ENCODE data around the gene GALK2.

The GALK2 gene

GRCh38 chr15:49287481-49287880 is 117.4 kb downstream of the GALK2 start:
- Histone ChIP-seq H3K79me2 (ENCODE audit: insufficient read depth, low read length) (no peaks in the 10 kb centered on the region), H3K36me3 (ENCODE audit: low read length) (no peaks in the 10 kb centered on the region), H3F3A (ENCODE audit: insufficient read depth) (no peaks in the 10 kb centered on the region), H3K9ac (ENCODE audit: low read length) (no peak overlapping the region), H3K27ac (ENCODE audit: low read depth, low read length) (no peak overlapping the region), H3K4me2 (ENCODE audit: low read depth, low read length, poor library complexity, severe bottlenecking) (no peak overlapping the region), H2AFZ (ENCODE audit: low read depth, low read length, severe bottlenecking) (no peak overlapping the region), H3K9me2 (replicated peaks; ENCODE audit: insufficient read depth, low read length) (no peaks in the 10 kb centered on the region), H4K20me1 (ENCODE audit: low read depth, low read length) (no peaks in the 10 kb centered on the region), H3K4me3 (ENCODE audit: insufficient read depth, low read length, poor library complexity, severe bottlenecking) (no peak overlapping the region), H3K27me3 (ENCODE audit: low read length) (no peaks in the 10 kb centered on the region), H3K9me3 (ENCODE audit: insufficient read depth, low read length) (no peaks in the 10 kb centered on the region)
- no peak for TF ChIP-seq EZH2phosphoT487 (conservative IDR thresholded peaks at IDR 0.05; ENCODE audit: low read length)
- no peak for TF ChIP-seq CTCF (IDR thresholded peaks at IDR 0.05; ENCODE audit: insufficient read depth, low read length, poor library complexity, severe bottlenecking)

- Histone ChIP-seq H3K27me3 (ENCODE audit: low read length) (no peaks in the 10 kb centered on the region), H3K4me2 (ENCODE audit: low read depth, low read length, poor library complexity, severe bottlenecking) (no peak overlapping the region), H3K27ac (ENCODE audit: low read depth, low read length) (no peak overlapping the region), H3K9me2 (replicated peaks; ENCODE audit: insufficient read depth, low read length) (no peaks in the 10 kb centered on the region), H3K4me3 (ENCODE audit: insufficient read depth, low read length, poor library complexity, severe bottlenecking) (no peak overlapping the region), H3K9me3 (ENCODE audit: insufficient read depth, low read length) (no peaks in the 10 kb centered on the region), H3K36me3 (ENCODE audit: low read length) (no peaks in the 10 kb centered on the region), H2AFZ (ENCODE audit: low read depth, low read length, severe bottlenecking) (no peak overlapping the region), H4K20me1 (ENCODE audit: low read depth, low read length) (no peaks in the 10 kb centered on the region), H3K9ac (ENCODE audit: low read length) (no peak overlapping the region), H3F3A (ENCODE audit: insufficient read depth) (no peaks in the 10 kb centered on the region), H3K79me2 (ENCODE audit: insufficient read depth, low read length) (no peaks in the 10 kb centered on the region)
- TF ChIP-seq CTCF (IDR thresholded peaks at IDR 0.05; ENCODE audit: insufficient read depth, low read length, poor library complexity, severe bottlenecking) (no peak), EZH2phosphoT487 (conservative IDR thresholded peaks at IDR 0.05; ENCODE audit: low read length) (no peak)
Measured at GRCh38 chr15:49288391-49288790, 118.3 kb downstream of the GALK2 start.

DNA sequence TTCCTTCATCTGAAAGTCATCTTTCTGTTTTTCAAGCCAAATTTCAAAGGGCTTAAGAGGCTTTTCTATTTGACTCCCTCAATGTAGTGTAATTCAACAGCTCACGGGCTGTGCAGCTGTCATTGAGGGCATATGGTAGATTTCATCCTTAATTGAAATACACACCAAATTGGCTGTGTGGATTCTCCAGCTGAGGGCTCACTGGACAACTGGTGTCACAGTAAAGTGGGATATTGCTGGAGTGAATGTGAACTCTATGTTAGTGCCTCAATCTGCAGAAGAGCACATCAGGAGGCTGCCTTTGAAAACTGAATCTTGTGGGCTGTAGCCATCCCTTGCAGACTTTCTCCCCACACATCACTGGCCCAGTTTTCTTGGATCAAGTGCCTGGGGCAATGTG is 120.1 kb downstream of the GALK2 start:
- H3K27me3 ChIP-seq (ENCODE audit: low read length): no peaks in the 10 kb centered on the region
- no peak for TF ChIP-seq CTCF (IDR thresholded peaks at IDR 0.05; ENCODE audit: insufficient read depth, low read length, poor library complexity, severe bottlenecking)
- TF ChIP-seq EZH2phosphoT487 (conservative IDR thresholded peaks at IDR 0.05; ENCODE audit: low read length): no peak
- no peaks in the 10 kb centered on the region for H3K36me3 ChIP-seq (ENCODE audit: low read length)
- no peaks in the 10 kb centered on the region for H3K79me2 ChIP-seq (ENCODE audit: insufficient read depth, low read length)
- H2AFZ ChIP-seq (ENCODE audit: low read depth, low read length, severe bottlenecking): no peak overlapping the region
- no peak overlapping the region for H3K4me2 ChIP-seq (ENCODE audit: low read depth, low read length, poor library complexity, severe bottlenecking)
- no peak overlapping the region for H3K27ac ChIP-seq (ENCODE audit: low read depth, low read length)
- H3K9me2 ChIP-seq (replicated peaks; ENCODE audit: insufficient read depth, low read length): no peaks in the 10 kb centered on the region
- no peaks in the 10 kb centered on the region for H4K20me1 ChIP-seq (ENCODE audit: low read depth, low read length)
- no peaks in the 10 kb centered on the region for H3K9me3 ChIP-seq (ENCODE audit: insufficient read depth, low read length)
- H3F3A ChIP-seq (ENCODE audit: insufficient read depth): no peaks in the 10 kb centered on the region
- H3K4me3 ChIP-seq (ENCODE audit: insufficient read depth, low read length, poor library complexity, severe bottlenecking): no peak overlapping the region
- no peak overlapping the region for H3K9ac ChIP-seq (ENCODE audit: low read length)

DNA sequence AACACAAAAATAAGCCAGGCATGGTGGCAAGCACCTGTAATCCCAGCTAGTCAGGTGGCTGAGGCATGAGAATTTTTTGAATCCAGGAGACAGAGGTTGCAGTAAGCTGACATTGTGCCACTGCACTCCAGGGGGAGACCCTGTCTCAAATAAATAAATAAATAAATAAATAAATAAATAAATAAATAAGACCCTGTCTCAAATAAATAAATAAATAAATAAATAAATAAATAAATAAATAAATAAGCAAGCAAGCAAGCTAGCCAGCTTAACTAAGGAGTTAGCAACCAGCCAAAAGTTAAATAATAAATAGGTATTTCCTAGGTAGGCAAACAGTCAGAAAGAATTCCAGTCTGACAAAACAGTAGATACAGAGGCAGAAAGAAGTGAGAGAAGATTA is 123.9 kb downstream of the GALK2 start:
- Histone ChIP-seq H3K9me2 (replicated peaks; ENCODE audit: insufficient read depth, low read length) (no peaks in the 10 kb centered on the region), H2AFZ (ENCODE audit: low read depth, low read length, severe bottlenecking) (no peak overlapping the region), H4K20me1 (ENCODE audit: low read depth, low read length) (no peaks in the 10 kb centered on the region), H3K27me3 (ENCODE audit: low read length) (no peaks in the 10 kb centered on the region), H3K27ac (ENCODE audit: low read depth, low read length) (no peak overlapping the region), H3K79me2 (ENCODE audit: insufficient read depth, low read length) (no peaks in the 10 kb centered on the region), H3K4me3 (ENCODE audit: insufficient read depth, low read length, poor library complexity, severe bottlenecking) (no peak overlapping the region), H3K36me3 (ENCODE audit: low read length) (no peaks in the 10 kb centered on the region), H3K4me2 (ENCODE audit: low read depth, low read length, poor library complexity, severe bottlenecking) (no peak overlapping the region), H3K9ac (ENCODE audit: low read length) (no peak overlapping the region), H3K9me3 (ENCODE audit: insufficient read depth, low read length) (no peaks in the 10 kb centered on the region), H3F3A (ENCODE audit: insufficient read depth) (no peaks in the 10 kb centered on the region)
- no peak for TF ChIP-seq EZH2phosphoT487 (conservative IDR thresholded peaks at IDR 0.05; ENCODE audit: low read length)
- no peak for TF ChIP-seq CTCF (IDR thresholded peaks at IDR 0.05; ENCODE audit: insufficient read depth, low read length, poor library complexity, severe bottlenecking)
